GM23338 (cell line): ENCODE results near the gene TPRX1.

Experiments used
- CREB1 ChIP-seq: fragments of 250-450 bp; sonication (Bioruptor Pico); IDR thresholded peaks from 2 replicates; pipeline ENCODE4 v1.5.0; 2020; ENCODE audit warnings: low read depth, mild to moderate bottlenecking, moderate library complexity
- EZH2 ChIP-seq: fragments of 200-600 bp; sonication (generic); IDR thresholded peaks from one replicate; pipeline ENCODE4 v1.8.0; 2017; ENCODE audit warnings: antibody characterized with exemption, mild to moderate bottlenecking, low read depth; ENCODE audit not compliant: unreplicated experiment
- EZH2phosphoT487 ChIP-seq: fragments of 200-600 bp; sonication (generic); IDR thresholded peaks from one replicate; pipeline ENCODE4 v1.8.1; 2018; ENCODE audit warnings: antibody characterized with exemption; ENCODE audit not compliant: unreplicated experiment
- JUNB ChIP-seq: IDR thresholded peaks from one replicate; pipeline ENCODE4 v1.6.1; 2016; ENCODE audit warnings: antibody characterized with exemption; ENCODE audit not compliant: unreplicated experiment
- NANOG ChIP-seq: IDR thresholded peaks from 2 replicates; pipeline ENCODE4 v1.6.1; 2016; ENCODE audit warnings: antibody characterized with exemption, borderline replicate concordance
- POLR2AphosphoS5 ChIP-seq: IDR thresholded peaks from 2 replicates; pipeline ENCODE4 v1.6.1; 2016; ENCODE audit warnings: antibody characterized with exemption, low read depth
- ZNF331 ChIP-seq: fragments of 250-450 bp; sonication (Bioruptor Pico); IDR thresholded peaks from 2 replicates; pipeline ENCODE4 v1.5.0; 2020; ENCODE audit warnings: low read depth, mild to moderate bottlenecking, moderate library complexity
- TF ChIP-seq, protein P1 (sequence below), 2 experiments: fragments of 200-600 bp in 1 of 2; sonication (generic) in 1 of 2; conservative IDR thresholded peaks; 2 replicates each; pipeline versions ENCODE4 v1.5.1 to v1.6.1; 2016 to 2017; ENCODE audit warnings: antibody characterized with exemption in 2 of 2, low read depth in 2 of 2, mild to moderate bottlenecking in 2 of 2, moderate library complexity in 1 of 2
- TF ChIP-seq, protein P2 (sequence below): IDR thresholded peaks from one replicate; pipeline ENCODE4 v1.6.1; 2018; ENCODE audit warnings: antibody characterized with exemption; ENCODE audit not compliant: unreplicated experiment
- TF ChIP-seq, protein P3 (sequence below): IDR thresholded peaks from 2 replicates; pipeline ENCODE4 v1.6.1; 2016; ENCODE audit warnings: antibody characterized with exemption

DNA sequence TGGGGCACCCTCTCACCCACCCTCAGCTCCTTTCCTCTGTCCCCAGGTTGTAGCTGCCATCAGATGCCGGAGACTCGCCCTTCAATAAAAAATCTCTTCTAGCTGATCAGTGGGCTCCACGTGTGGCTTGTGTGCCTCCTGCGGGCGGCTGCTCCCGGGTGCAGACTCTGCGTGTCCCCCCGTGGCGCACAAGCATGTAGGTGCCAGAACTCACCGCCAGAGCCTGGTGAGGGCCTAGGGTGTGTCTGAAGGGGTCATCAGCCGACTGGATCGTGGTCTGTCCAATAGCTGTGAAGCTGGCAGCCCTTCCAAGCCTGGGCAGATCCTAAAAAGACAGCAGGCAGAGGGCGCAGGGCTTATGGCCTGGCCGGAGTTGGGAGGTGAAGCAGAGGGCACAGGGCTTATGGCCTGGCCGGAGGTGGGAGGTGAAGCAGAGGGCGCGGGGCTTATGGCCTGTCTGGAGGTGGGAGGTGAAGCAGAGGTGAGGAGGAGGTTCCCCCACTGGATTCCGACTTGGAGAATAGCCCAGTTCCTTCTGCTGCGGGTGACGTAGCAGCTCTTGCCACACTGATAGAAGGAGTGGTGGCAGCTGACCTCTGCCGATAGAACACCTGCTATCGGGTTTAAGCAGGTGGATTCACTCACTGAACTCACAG lies 47.3 kb downstream of the TPRX1 start:
- TF ChIP-seq, protein P1, sequence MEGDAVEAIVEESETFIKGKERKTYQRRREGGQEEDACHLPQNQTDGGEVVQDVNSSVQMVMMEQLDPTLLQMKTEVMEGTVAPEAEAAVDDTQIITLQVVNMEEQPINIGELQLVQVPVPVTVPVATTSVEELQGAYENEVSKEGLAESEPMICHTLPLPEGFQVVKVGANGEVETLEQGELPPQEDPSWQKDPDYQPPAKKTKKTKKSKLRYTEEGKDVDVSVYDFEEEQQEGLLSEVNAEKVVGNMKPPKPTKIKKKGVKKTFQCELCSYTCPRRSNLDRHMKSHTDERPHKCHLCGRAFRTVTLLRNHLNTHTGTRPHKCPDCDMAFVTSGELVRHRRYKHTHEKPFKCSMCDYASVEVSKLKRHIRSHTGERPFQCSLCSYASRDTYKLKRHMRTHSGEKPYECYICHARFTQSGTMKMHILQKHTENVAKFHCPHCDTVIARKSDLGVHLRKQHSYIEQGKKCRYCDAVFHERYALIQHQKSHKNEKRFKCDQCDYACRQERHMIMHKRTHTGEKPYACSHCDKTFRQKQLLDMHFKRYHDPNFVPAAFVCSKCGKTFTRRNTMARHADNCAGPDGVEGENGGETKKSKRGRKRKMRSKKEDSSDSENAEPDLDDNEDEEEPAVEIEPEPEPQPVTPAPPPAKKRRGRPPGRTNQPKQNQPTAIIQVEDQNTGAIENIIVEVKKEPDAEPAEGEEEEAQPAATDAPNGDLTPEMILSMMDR (conservative IDR thresholded peaks at IDR 0.05; ENCODE audit: low read depth in 2 of 2): no peak
- TF ChIP-seq POLR2AphosphoS5 (no peak), CREB1 (CRISPR knock-in tag) (no peak), EZH2phosphoT487 (no peak), EZH2 (no peak), NANOG (no peak), JUNB (no peak), ZNF331 (no peak)
- TF ChIP-seq, protein P2, sequence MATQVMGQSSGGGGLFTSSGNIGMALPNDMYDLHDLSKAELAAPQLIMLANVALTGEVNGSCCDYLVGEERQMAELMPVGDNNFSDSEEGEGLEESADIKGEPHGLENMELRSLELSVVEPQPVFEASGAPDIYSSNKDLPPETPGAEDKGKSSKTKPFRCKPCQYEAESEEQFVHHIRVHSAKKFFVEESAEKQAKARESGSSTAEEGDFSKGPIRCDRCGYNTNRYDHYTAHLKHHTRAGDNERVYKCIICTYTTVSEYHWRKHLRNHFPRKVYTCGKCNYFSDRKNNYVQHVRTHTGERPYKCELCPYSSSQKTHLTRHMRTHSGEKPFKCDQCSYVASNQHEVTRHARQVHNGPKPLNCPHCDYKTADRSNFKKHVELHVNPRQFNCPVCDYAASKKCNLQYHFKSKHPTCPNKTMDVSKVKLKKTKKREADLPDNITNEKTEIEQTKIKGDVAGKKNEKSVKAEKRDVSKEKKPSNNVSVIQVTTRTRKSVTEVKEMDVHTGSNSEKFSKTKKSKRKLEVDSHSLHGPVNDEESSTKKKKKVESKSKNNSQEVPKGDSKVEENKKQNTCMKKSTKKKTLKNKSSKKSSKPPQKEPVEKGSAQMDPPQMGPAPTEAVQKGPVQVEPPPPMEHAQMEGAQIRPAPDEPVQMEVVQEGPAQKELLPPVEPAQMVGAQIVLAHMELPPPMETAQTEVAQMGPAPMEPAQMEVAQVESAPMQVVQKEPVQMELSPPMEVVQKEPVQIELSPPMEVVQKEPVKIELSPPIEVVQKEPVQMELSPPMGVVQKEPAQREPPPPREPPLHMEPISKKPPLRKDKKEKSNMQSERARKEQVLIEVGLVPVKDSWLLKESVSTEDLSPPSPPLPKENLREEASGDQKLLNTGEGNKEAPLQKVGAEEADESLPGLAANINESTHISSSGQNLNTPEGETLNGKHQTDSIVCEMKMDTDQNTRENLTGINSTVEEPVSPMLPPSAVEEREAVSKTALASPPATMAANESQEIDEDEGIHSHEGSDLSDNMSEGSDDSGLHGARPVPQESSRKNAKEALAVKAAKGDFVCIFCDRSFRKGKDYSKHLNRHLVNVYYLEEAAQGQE: no peak
- TF ChIP-seq, protein P3, sequence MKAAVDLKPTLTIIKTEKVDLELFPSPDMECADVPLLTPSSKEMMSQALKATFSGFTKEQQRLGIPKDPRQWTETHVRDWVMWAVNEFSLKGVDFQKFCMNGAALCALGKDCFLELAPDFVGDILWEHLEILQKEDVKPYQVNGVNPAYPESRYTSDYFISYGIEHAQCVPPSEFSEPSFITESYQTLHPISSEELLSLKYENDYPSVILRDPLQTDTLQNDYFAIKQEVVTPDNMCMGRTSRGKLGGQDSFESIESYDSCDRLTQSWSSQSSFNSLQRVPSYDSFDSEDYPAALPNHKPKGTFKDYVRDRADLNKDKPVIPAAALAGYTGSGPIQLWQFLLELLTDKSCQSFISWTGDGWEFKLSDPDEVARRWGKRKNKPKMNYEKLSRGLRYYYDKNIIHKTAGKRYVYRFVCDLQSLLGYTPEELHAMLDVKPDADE: no peak
